ENCODE data around the gene TSPAN5.
A peak's percentile ranks its signal among the peaks of the same experiment; 100 is the strongest.
"Not testable (repeated sequence)": the region's sequence is repeated elsewhere in the genome, so short reads cannot be mapped to it uniquely, and the experiment has no call there.

TSPAN5 gene

GRCh38 chr4:98482847-98483806, 175.3 kb downstream of the TSPAN5 start:
- peaks cover 13% of the 10 kb centered on the region for H3K36me3 Mint-ChIP-seq
- H3K27me3 Mint-ChIP-seq: no peaks in the 10 kb centered on the region
- H3K27ac Mint-ChIP-seq: peak overlapping the region; percentile 99
- H3K4me1 Mint-ChIP-seq: peaks cover 74% of the 10 kb centered on the region
- H3K4me3 Mint-ChIP-seq: peak overlapping the region; percentile 82
- no peaks in the 10 kb centered on the region for H3K9me3 Mint-ChIP-seq

DNA sequence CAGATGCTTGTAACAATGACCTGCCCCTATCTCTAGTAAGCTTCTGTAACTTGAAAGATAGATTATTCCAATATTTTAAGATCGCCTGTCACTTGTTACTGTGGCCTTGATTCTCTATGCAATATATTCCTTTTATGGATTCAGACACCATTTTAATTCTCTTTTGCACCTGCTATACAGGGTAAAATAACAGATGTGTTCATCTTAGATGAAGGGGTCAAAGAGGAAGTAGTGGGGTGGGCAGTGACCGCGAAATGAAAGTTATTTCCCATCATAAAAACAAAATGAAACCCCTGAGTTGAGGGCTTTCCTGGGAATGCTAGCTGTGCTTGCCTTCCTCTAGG, 175.9 kb downstream of the TSPAN5 start:
- Mint-ChIP-seq H3K36me3 (peaks cover 14% of the 10 kb centered on the region), H3K27ac (peak overlapping the region; percentile 99), H3K9me3 (no peaks in the 10 kb centered on the region), H3K27me3 (no peaks in the 10 kb centered on the region), H3K4me3 (peak overlapping the region; percentile 82), H3K4me1 (peaks cover 67% of the 10 kb centered on the region)

DNA sequence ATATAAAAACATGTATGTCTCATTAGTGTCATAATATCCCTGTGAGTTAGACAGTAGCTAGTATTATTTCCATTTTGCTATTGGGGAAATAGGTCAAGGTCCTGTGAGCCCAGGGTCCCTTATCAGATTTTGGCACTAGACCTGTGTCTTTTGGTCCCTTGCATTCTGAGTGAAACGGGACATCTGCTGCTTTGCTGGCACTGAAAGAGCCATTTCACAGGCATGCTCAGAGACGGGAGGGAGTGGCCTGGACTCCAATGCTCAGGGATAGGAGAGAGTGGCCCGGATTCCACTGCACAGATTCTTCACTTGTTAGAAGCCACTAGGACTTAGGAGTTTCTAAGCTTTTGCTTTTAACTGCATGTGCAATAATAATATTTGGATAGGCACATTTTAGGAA, 177.2 kb downstream of the TSPAN5 start:
- Mint-ChIP-seq H3K4me3 (no peak overlapping the region), H3K4me1 (peaks cover 55% of the 10 kb centered on the region), H3K36me3 (peaks cover 14% of the 10 kb centered on the region), H3K27ac (peak overlapping the region; percentile 48), H3K9me3 (no peaks in the 10 kb centered on the region), H3K27me3 (no peaks in the 10 kb centered on the region)

- Mint-ChIP-seq H3K4me3 (no peak overlapping the region), H3K27ac (no peak overlapping the region), H3K4me1 (peaks cover 49% of the 10 kb centered on the region), H3K9me3 (no peaks in the 10 kb centered on the region), H3K27me3 (no peaks in the 10 kb centered on the region), H3K36me3 (peaks cover 17% of the 10 kb centered on the region)
Observed at GRCh38 chr4:98480535-98480934, 177.9 kb downstream of the TSPAN5 start.

- Mint-ChIP-seq H3K36me3 (peaks cover 18% of the 10 kb centered on the region), H3K27ac (peak overlapping the region; percentile 13), H3K4me1 (peaks cover 42% of the 10 kb centered on the region)
- not testable (repeated sequence) for H3K9me3 Mint-ChIP-seq, H3K27me3 Mint-ChIP-seq, H3K4me3 Mint-ChIP-seq
Observed at GRCh38 chr4:98479590-98479989, 178.8 kb downstream of the TSPAN5 start.

- H3K27me3 Mint-ChIP-seq: no peaks in the 10 kb centered on the region
- peaks cover 19% of the 10 kb centered on the region for H3K4me1 Mint-ChIP-seq
- no peak overlapping the region for H3K4me3 Mint-ChIP-seq
- H3K9me3 Mint-ChIP-seq: no peaks in the 10 kb centered on the region
- peaks cover 18% of the 10 kb centered on the region for H3K36me3 Mint-ChIP-seq
- no peak overlapping the region for H3K27ac Mint-ChIP-seq
Observed at GRCh38 chr4:98476891-98477290, 181.5 kb downstream of the TSPAN5 start.

DNA sequence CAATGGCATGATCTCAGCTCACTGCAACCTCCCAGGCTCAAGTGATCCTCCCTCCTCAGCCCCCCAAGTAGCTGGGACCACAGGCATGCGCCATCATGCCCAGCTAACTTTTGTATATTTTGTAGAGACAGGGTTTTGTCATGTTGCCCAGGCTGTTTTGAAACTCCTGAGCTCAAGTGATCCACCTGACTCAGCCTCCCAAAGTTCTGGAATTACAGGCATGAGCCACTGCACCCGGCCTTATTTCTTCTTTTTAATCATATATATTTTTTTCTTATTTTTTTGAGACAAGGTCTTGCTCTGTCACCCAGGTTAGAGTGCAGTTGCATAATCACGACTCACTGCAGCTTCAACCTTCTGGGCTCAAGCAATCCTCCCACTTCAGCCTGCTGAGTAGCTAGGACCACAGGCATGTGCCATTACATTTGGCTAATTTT, 184.0 kb downstream of the TSPAN5 start:
- H3K27me3 Mint-ChIP-seq: no peaks in the 10 kb centered on the region
- peaks cover 23% of the 10 kb centered on the region for H3K36me3 Mint-ChIP-seq
- no peak overlapping the region for H3K4me3 Mint-ChIP-seq
- no peak overlapping the region for H3K27ac Mint-ChIP-seq
- H3K9me3 Mint-ChIP-seq: no peaks in the 10 kb centered on the region
- peaks cover 20% of the 10 kb centered on the region for H3K4me1 Mint-ChIP-seq

- Mint-ChIP-seq H3K36me3 (peaks cover 19% of the 10 kb centered on the region), H3K4me3 (no peak overlapping the region), H3K9me3 (no peaks in the 10 kb centered on the region), H3K4me1 (peaks cover 20% of the 10 kb centered on the region), H3K27ac (no peak overlapping the region), H3K27me3 (no peaks in the 10 kb centered on the region)
Observed at GRCh38 chr4:98473046-98473445, 185.4 kb downstream of the TSPAN5 start.

DNA sequence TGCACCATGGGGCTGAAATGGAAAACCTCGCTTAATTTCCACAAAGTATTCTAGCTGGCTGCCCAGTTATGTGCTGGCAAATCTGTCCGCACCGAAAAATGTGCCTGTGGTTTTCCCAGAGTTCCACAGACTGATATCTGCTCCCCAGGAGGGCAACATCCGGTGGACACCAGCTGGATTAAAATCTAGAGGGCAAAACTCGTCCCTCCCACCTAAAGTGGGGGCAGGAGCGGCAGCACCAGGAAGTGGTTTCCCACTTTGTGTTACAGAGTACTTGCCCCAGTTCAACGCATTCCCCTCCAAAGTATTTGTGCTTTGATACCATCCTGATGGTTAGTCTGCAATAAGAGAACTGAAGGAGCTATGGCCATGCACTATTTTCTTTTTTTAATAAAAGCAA, 187.6 kb downstream of the TSPAN5 start:
- no peak overlapping the region for H3K4me3 Mint-ChIP-seq
- peaks cover 13% of the 10 kb centered on the region for H3K36me3 Mint-ChIP-seq
- H3K27ac Mint-ChIP-seq: no peak overlapping the region
- no peaks in the 10 kb centered on the region for H3K9me3 Mint-ChIP-seq
- H3K4me1 Mint-ChIP-seq: peaks cover 29% of the 10 kb centered on the region
- no peaks in the 10 kb centered on the region for H3K27me3 Mint-ChIP-seq

- H3K9me3 Mint-ChIP-seq: no peaks in the 10 kb centered on the region
- H3K27me3 Mint-ChIP-seq: no peaks in the 10 kb centered on the region
- no peak overlapping the region for H3K27ac Mint-ChIP-seq
- peaks cover 12% of the 10 kb centered on the region for H3K36me3 Mint-ChIP-seq
- no peak overlapping the region for H3K4me3 Mint-ChIP-seq
- H3K4me1 Mint-ChIP-seq: peaks cover 29% of the 10 kb centered on the region
Observed at GRCh38 chr4:98470366-98470765, 188.0 kb downstream of the TSPAN5 start.

- Mint-ChIP-seq H3K4me1 (peaks cover 29% of the 10 kb centered on the region), H3K27ac (no peak overlapping the region), H3K27me3 (no peaks in the 10 kb centered on the region), H3K4me3 (no peak overlapping the region), H3K9me3 (no peaks in the 10 kb centered on the region), H3K36me3 (peaks cover 8% of the 10 kb centered on the region)
Observed at GRCh38 chr4:98469771-98470170, 188.6 kb downstream of the TSPAN5 start.

DNA sequence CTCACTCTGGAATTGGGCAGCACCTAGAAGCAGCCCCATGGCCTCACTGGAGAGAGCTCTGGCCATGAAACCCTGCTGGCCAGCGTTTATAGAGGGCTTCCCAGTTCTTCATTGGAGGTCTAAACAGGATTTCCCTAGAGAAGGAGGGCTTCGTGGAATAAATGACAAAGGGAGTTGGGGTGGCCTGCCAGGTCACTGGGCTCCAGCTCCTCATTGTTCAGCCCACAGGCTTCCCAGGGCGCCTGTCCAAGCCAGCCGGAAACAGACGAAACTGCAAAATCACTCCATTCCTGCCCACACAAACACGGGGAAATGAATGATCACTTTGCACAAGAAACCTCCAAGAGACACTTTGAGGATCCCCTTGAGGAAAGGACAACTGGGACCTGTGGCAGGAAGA, 189.7 kb downstream of the TSPAN5 start:
- peaks cover 29% of the 10 kb centered on the region for H3K4me1 Mint-ChIP-seq
- no peak overlapping the region for H3K4me3 Mint-ChIP-seq
- H3K36me3 Mint-ChIP-seq: peaks cover 8% of the 10 kb centered on the region
- no peak overlapping the region for H3K27ac Mint-ChIP-seq
- no peaks in the 10 kb centered on the region for H3K27me3 Mint-ChIP-seq
- no peaks in the 10 kb centered on the region for H3K9me3 Mint-ChIP-seq

DNA sequence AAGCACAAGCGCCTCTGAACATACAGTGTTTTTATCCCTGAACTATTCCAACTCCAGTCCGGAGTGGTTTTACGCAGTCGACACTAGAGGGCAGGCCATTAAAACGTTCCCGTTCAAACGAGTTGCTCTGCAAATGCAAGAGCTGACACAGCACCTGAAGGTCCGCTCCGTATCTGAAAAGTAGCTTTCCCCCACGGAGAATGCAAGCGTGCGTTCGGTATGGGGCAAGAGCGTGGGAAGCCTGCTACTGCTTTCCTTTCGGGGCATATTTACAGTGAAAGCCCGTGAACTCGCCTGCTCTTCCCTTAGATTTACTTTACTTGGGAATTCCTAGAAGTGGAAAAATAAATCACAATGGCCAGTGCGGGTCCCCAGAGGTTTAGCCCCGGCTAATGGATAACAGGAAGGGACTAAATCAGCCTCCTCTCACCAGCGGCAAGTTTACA, 190.8 kb downstream of the TSPAN5 start:
- H3K9me3 Mint-ChIP-seq: no peaks in the 10 kb centered on the region
- H3K36me3 Mint-ChIP-seq: peaks cover 8% of the 10 kb centered on the region
- peaks cover 25% of the 10 kb centered on the region for H3K4me1 Mint-ChIP-seq
- H3K27ac Mint-ChIP-seq: no peak overlapping the region
- H3K4me3 Mint-ChIP-seq: peak overlapping the region; percentile 78
- H3K27me3 Mint-ChIP-seq: no peaks in the 10 kb centered on the region

GRCh38 chr4:98466868-98467599, 191.4 kb downstream of the TSPAN5 start:
- Mint-ChIP-seq H3K36me3 (peaks cover 5% of the 10 kb centered on the region), H3K27ac (no peak overlapping the region), H3K9me3 (no peaks in the 10 kb centered on the region), H3K4me3 (peak overlapping the region; percentile 78), H3K4me1 (peaks cover 25% of the 10 kb centered on the region), H3K27me3 (no peaks in the 10 kb centered on the region)

- Mint-ChIP-seq H3K4me3 (no peak overlapping the region), H3K9me3 (no peaks in the 10 kb centered on the region), H3K27ac (no peak overlapping the region), H3K36me3 (no peaks in the 10 kb centered on the region), H3K4me1 (peaks cover 9% of the 10 kb centered on the region), H3K27me3 (no peaks in the 10 kb centered on the region)
Observed at GRCh38 chr4:98462487-98462886, 195.9 kb downstream of the TSPAN5 start.

Measured in activated naive CD4-positive, alpha-beta T cell treated with anti-CD3 and anti-CD28 coated beads, Interleukin-2, amount 50 U/mL, for 24 hours (primary cell).